Hematopoietic multipotent progenitor cell treated with erythropoietin and hydrocortisone succinate and interleukin-3 and kit ligand, for 8 days (in vitro differentiated cells): ENCODE results near the gene OR10G8.
"Not testable (repeated sequence)": the region's sequence is repeated elsewhere in the genome, so short reads cannot be mapped to it uniquely, and the experiment has no call there.

Experiments
- DNase-seq: peaks from one replicate; pipeline ENCODE4 v3.0.0-alpha.2; 2015

The OR10G8 gene

DNA sequence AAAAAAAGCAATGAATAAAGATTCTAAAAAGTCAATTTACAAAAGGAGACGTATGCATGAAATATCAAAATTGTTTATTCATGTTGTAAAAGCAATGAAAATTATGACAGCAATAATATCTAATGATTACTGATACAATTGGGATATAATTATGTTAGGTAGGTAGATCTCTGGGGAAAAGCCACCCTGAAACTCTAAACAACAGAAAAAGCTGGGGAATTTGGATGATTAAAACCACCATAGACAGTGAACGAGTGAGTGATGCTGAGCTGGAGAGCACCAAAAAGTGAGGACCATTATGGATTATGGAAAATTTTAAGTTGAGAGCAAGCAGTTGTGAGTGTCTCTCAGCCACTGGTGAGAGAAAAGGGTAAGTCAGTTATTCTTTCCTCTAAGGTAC, at the start of gene OR10G8:
TSS of gene OR10G8 (plus strand) at position 301 of the 400 bp plus-strand sequence. CDS start 2,825 bp downstream, outside the sequence.
- DNase-seq, result no peak

GRCh38 chr11:123977731-123978347, 48.8 kb upstream of the OR10G8 start, which contains the start of gene OR10S1:
TSS of gene OR10S1 (minus strand) at chr11:123977781. CDS start at chr11:123977664, 117 bp downstream.
- DNase-seq, result no peak

DNA sequence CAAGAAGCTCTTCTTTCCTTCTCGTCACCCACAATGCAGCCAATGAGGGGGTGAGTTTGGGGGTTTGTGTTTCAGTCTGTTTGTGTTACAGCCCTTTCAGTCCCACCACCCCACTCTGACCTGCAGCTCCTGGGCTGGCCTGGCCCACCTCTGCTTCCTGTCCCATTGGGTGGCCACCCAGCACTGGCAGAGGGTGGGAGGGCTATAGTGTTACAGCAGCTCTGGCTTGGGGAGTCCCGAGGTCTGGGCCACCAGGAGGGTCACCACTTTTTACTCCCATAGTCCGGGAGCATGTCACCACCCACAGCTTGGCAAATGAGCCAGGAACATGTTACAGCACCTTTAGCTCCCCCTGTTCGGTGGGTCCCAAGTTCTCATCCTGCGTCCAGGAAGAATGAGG, 47.3 kb upstream of the OR10G8 start:
- DNase-seq, result no peak

DNA sequence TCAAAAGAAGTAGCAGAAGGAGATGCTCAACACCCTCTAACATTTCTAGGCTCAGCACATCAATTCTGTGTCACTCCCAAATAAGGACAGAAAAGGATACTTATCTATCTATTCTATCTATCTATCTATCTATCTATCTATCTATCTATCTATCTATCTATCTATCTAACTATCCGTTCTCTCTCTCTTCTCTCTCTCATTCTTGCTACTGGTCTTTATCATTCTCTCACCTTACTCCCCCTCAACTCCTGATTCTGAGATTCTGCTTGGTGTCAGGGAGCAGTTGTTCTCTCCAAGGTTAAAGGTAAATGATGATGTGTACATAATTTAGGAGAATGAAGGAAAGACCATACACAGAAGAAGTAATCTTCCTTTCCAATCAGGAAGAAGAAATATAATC, 31.5 kb upstream of the OR10G8 start, which contains the start of gene OR10G6:
TSS of gene OR10G6 (minus strand) at position 43 of the 400 bp plus-strand sequence. CDS start at position 43, 0 bp downstream.
- DNase-seq, result no peak

- no peak for DNase-seq
Measured at GRCh38 chr11:124012697-124013096, 13.9 kb upstream of the OR10G8 start, which contains the start of gene OR10G4. TSS of gene OR10G4 (plus strand) at chr11:124012997. CDS start at chr11:124015575, 2,578 bp downstream.

GRCh38 chr11:124015837-124016236, 10.8 kb upstream of the OR10G8 start:
- not testable (repeated sequence) for DNase-seq

DNA sequence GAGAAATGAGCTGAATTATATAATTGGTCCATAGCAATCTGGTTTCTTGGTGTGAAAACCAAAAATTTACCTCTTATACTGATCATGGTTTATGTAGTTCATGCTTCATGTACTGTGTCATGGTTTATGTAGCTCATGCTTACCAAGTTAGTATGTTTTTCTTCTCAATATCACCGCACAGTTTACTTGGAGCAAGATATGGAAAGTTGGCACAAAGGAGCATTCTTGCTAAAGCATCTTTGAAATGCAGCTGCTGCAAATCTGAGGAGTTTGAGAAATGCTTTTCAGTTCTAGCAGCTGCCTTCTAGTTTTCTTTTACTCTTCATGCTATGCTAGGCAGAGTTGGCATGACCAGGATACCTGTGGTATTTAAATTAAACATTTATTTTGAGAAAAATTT, 10.1 kb downstream of the OR10G8 start:
- DNase-seq, result no peak

- DNase-seq, result no peak
Measured at GRCh38 chr11:124039557-124039956, 13.0 kb downstream of the OR10G8 start.

- DNase-seq, result no peak
Measured at GRCh38 chr11:124041254-124041653, 14.7 kb downstream of the OR10G8 start, which contains the start of gene OR10G7. TSS of gene OR10G7 (minus strand) at chr11:124041325. CDS start at chr11:124039001, 2,324 bp downstream.

GRCh38 chr11:124043420-124043819, 16.8 kb downstream of the OR10G8 start:
- DNase-seq, result no peak

DNA sequence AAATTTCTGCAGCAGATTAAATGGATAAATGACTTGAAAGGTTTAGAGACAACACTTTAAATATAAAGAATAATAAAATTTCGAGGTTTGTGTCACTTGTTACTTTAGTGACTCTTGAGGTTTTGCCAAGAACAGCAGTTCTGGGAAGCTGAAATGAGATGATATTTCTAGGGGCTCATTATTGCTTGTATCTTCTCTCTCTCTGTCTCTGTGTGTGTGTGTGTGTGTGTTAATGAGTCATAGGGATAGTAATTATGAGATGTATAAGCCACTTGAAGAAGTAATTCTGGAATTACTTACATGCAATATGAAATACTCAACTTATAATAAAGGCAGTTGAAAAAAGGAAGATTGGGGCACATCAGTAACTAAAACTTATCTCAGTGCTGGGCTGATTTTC, 24.1 kb downstream of the OR10G8 start:
- no peak for DNase-seq

DNA sequence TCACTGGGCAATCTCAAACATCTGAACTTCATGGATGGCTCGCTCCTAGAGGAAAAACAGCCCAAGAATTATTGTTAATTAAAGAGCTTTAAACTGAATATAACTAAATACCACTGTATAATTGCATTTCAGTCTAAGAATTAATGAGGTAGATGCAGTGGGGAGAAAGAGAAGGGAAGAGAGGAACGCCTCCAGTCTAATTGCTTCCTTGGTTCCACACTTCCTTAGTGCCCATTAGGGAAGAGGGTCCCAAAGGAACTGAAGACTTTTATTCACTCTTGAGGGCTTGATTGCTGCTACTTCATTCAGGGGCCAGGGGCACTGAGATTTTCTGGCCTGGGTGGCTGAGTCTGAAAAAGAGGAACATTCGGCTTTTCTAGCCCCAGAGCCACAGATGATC, 26.4 kb downstream of the OR10G8 start:
- DNase-seq, result no peak

DNA sequence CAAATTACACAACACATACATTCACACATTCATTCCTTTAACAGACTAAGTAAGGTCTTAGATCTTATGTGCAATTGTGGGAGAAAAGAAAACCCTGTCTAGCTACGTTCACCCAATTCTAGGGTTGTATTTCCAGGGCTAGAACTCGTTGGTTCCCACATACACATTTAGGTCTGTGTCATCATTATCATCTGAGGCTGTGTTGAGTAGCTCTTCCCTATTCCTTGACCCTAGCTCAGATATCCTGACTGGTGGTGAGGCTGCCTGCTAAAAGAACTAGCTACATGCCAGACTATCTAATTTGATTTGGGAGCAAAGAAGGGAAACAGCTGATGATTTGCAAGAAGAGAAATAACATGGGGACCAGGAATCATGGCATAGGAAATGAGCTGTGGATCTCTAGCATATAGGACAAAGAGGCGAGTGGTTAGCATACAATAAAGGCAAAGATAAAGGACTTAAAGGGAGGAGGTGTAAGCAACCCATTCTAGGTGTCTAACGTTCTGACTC, 42.1 kb downstream of the OR10G8 start:
- DNase-seq, result no peak

GRCh38 chr11:124069429-124070401, 43.1 kb downstream of the OR10G8 start:
- peak; percentile 88 for DNase-seq

DNA sequence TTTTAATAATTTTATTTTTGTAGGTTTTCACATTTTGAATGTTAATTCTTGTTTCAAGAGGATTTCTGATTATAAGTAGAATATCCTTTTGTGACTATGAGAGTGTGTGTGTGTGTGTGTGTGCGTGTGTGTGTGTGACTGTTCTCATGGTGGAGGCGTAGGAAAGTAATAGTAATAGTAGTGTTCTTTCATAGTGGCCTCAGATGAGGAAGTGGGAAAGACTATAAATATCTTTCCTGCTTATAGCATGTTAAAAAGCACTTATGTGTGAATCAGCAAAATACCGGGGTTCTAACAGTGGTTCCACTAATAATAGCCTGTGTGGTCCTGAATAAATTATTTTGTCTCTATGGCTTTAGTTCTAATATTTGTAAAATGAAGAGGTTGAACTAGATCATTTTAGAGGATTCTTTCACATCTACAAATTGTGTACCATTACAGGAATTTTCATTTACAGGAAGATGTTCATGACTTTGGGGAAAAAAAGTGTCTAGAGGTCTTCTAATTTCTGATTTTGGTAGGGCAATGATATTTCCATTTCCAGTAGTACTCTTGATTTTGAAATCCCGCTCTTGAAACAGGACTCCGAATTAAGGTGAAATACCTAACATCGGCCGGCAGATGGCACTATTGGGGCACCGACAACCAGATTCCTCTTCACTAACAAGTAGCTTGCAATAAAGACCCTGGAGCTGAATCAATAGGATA, 44.5 kb downstream of the OR10G8 start:
- peak; percentile 89 for DNase-seq

DNA sequence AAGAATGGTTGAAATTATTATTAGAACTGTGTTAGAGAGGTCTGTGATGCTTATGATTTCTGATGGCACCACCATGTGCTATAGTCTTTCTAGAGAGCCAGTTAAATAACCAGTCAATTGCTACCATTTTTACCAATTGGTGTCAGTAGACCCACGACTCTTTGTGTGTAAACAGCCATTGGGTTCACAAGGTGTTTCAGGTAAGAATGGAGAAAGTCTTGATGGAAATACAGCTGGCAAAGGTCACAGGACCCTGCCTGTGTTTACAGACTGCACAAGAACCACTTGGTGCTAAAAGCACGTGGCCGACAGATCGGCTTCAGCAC, 45.0 kb downstream of the OR10G8 start:
- DNase-seq, result no peak

- DNase-seq, result no peak
Measured at GRCh38 chr11:124072147-124072546, 45.5 kb downstream of the OR10G8 start.

GRCh38 chr11:124074554-124074953, 48.0 kb downstream of the OR10G8 start:
- no peak for DNase-seq

- no peak for DNase-seq
Measured at GRCh38 chr11:124075492-124075840, 48.9 kb downstream of the OR10G8 start.

DNA sequence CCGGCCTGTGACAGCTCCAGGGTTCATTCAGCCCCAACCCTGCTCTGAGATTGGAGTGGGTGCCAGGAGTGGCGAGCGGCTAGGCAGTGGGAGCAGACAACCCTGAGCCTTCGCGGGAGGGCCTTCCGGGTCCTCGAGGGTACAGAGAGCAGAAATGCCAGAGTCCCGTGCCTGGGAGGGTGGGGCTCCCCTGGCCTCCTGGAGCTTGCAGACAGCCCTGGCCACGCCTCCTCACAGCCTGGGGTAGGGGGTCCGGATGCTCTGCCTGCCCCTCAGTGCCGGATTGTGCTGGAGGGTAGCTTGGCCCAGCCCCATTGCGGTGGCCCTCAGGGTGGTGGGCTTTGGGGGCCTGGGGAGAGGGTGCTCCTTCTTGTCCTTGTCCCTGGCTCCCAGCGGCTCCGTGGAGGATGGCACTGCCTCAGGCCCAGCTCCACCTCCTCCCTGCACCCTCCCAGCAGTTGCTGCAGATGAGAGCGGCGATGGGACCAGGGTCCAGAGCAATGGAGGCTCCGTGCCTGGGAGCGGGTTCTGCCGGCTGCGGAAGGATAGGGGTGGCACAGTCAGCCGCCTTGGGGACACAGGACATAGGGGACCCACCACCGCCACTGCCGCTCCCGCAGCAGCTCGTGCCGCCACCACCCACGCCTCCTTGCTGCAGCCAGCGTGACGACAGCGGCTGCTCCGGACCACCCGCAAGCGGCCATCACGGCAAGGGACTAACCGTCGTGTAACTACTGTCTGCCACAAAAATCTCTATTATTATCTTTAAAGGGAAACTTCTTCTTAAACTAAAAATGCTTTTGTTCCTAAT, 49.4 kb downstream of the OR10G8 start:
- peak; percentile 57 for DNase-seq

DNA sequence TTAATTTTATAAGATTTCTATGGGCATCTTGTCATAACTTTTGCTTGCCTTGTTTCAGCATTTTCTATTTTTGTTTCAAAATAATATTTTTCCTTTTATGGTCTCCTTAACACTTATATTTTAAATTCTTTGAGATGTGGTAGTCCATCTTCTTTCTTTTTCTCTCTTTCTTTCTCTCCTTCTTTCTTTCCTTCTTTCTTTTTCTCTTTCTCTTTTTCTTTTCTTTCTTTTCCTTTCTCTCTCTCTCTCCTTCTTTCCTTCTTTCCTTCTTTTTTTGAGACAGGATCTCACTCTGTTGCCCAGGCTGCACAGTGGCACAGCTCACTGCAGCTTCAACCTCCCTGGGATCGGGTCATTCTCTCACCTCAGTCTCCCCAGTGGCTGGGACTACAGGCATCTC, 50.7 kb downstream of the OR10G8 start:
- no peak for DNase-seq

DNA sequence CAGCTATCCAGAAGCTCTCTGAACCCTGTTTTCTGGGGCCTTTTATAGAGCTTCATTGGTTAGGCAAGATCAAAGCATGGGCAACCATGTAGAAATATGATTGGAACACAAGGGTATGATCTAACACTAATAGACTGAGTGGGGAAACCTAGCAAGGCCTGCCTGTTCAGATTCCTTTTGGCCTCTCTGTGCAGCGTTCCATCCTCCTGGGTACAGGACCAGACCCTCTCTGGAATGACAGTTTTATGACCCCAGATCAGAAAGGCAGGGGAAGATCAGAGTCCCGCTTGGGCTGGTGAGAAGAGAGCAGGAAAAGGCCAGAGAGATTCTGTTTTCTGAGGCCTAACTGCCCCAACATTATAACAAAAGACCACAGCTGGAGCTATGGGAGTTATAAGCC, 52.0 kb downstream of the OR10G8 start:
- DNase-seq, result no peak
